T-helper 9 cell (primary cell): Measurements from ENCODE around the gene AGPAT3.
A peak's percentile ranks its signal among the peaks of the same experiment; 100 is the strongest.

ENCODE experiments used
- DNase-seq: peaks from one replicate; pipeline ENCODE4 v3.0.0-alpha.2; 2020

AGPAT3 gene

GRCh38 chr21:43864313-43864961, 586 bp upstream of the AGPAT3 start:
- DNase-seq = peak; percentile 14

GRCh38 chr21:43865540-43866259, 677 bp downstream of the AGPAT3 start:
- DNase-seq = peak; percentile 44

- peak; percentile 27 for DNase-seq
Measured at GRCh38 chr21:43866260-43866629, 1.2 kb downstream of the AGPAT3 start.

- peak; percentile 53 for DNase-seq
Measured at GRCh38 chr21:43866659-43867331, 1.8 kb downstream of the AGPAT3 start.

GRCh38 chr21:43867332-43867703, 2.3 kb downstream of the AGPAT3 start:
- DNase-seq = no peak

GRCh38 chr21:43867948-43868347, 2.9 kb downstream of the AGPAT3 start:
- DNase-seq = no peak

- DNase-seq = no peak
Measured at GRCh38 chr21:43868461-43868860, 3.4 kb downstream of the AGPAT3 start.

- no peak for DNase-seq
Measured at GRCh38 chr21:43869486-43870325, 4.7 kb downstream of the AGPAT3 start.

- DNase-seq = no peak
Measured at GRCh38 chr21:43871487-43871886, 6.5 kb downstream of the AGPAT3 start.

GRCh38 chr21:43872531-43873197, 7.6 kb downstream of the AGPAT3 start:
- no peak for DNase-seq

GRCh38 chr21:43873673-43874072, 8.7 kb downstream of the AGPAT3 start:
- no peak for DNase-seq

GRCh38 chr21:43874085-43874805, 9.2 kb downstream of the AGPAT3 start:
- DNase-seq = no peak

- DNase-seq = no peak
Measured at GRCh38 chr21:43876605-43877004, 11.6 kb downstream of the AGPAT3 start.

GRCh38 chr21:43877936-43878575, 13.0 kb downstream of the AGPAT3 start:
- no peak for DNase-seq

- DNase-seq = no peak
Measured at GRCh38 chr21:43879348-43880110, 14.5 kb downstream of the AGPAT3 start.

- no peak for DNase-seq
Measured at GRCh38 chr21:43880111-43880985, 15.3 kb downstream of the AGPAT3 start.

GRCh38 chr21:43881283-43881682, 16.3 kb downstream of the AGPAT3 start:
- no peak for DNase-seq

GRCh38 chr21:43881935-43882334, 16.9 kb downstream of the AGPAT3 start:
- no peak for DNase-seq

GRCh38 chr21:43882952-43883545, 18.0 kb downstream of the AGPAT3 start:
- no peak for DNase-seq
